Body of pancreas (tissue), 4 donors: Measurements from ENCODE around the gene CRYBB1.

Experiments used
- CTCF ChIP-seq, 7 experiments: fragments of 450-650 bp in 4 of 7; fragments of 200-600 bp in 3 of 7; sonication (generic) in 3 of 7; IDR thresholded peaks; one replicate each; pipeline ENCODE4 v1.5.1; 2016 to 2019; ENCODE audit warnings: antibody characterized with exemption in 7 of 7
- POLR2A ChIP-seq, 3 donors: fragments of 450-650 bp; IDR thresholded peaks; one replicate each; pipeline ENCODE4 v1.6.1; 2016; ENCODE audit warnings: antibody characterized with exemption in 3 of 3, mild to moderate bottlenecking in 2 of 3

- TF ChIP-seq CTCF (IDR thresholded peaks at IDR 0.05) (no peak), POLR2A (IDR thresholded peaks at IDR 0.05) (no peak)
Observed at GRCh38 chr22:26615830-26616435, 1.9 kb downstream of the CRYBB1 start.
